GM21526 (cell line): ENCODE measurements around the gene EML2.
"Not testable (repeated sequence)": the region's sequence is repeated elsewhere in the genome, so short reads cannot be mapped to it uniquely, and the experiment has no call there.

ENCODE experiments used
- ATAC-seq: cut with Tn5 transposase; IDR thresholded peaks from one replicate; pipeline ENCODE4 v1.9.1; 2021; ENCODE audit warnings: moderate library complexity; ENCODE audit not compliant: unreplicated experiment, low FRiP score

Gene EML2, protein sequence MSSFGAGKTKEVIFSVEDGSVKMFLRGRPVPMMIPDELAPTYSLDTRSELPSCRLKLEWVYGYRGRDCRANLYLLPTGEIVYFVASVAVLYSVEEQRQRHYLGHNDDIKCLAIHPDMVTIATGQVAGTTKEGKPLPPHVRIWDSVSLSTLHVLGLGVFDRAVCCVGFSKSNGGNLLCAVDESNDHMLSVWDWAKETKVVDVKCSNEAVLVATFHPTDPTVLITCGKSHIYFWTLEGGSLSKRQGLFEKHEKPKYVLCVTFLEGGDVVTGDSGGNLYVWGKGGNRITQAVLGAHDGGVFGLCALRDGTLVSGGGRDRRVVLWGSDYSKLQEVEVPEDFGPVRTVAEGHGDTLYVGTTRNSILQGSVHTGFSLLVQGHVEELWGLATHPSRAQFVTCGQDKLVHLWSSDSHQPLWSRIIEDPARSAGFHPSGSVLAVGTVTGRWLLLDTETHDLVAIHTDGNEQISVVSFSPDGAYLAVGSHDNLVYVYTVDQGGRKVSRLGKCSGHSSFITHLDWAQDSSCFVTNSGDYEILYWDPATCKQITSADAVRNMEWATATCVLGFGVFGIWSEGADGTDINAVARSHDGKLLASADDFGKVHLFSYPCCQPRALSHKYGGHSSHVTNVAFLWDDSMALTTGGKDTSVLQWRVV

DNA sequence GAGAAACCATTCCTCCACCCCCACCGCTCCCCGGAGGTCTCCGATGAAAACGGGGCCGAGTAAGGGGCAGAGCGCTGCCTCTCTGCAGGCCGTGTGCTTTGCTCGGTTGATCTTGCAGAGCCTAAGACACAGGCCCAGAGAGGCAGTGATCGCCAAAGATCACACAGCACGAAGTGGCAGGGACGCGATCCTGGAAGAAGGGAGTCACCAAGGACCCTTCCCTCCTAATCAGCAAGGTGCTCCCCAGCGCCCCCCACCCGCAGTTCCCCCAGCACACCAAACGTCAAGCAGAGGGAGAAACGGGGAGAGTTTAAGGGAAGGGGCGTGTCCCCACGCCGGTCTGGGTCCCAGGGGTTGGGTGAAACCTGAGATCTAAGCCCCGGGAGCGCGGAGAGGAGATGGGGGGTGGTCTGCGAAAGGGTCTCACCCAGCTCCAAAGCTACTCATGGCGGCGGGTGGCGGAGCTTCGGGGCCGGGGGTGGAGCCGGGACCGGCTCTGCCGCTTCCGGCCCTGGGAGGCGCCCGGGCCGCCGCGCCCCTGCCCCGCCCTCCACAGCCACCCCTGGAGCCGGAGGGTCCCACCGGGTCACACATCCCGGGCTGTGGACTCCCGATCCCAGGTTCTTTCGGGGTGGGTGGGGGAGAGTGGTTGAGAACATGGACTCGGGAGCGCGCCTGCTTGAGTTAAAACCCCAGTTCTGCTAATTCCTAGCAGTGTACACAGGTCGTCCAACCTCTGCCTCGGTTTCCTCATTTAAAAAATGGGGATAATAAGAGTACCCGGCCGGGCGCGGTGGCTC lies at the start of gene EML2:
EML2 (minus strand) TSS at position 468 of the 800 bp plus-strand sequence; CDS start at position 447, 21 bp downstream.
- ATAC-seq = no peak

DNA sequence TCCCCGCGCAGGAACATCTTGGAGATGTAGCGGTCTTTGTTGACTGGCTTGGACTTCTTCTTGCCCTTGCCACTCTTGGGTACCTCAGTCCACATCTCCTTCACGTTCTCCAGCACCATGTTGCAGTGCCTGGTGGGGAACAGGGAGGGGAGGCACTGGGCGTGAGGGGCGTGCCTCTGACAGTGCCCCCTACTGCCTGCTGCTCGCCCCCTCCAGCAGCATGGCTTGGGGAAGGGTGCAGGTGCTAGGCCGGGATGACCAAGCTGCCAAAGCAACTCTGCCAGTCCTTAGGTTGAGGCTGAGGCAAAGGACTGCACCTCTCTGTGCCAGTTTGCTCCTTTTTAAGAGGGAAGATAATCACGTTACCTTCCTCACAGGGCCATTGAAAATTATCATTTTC lies 48.4 kb upstream of the EML2 start:
- no peak for ATAC-seq

- ATAC-seq = not testable (repeated sequence)
Measured at GRCh38 chr19:45685045-45685444, 45.8 kb upstream of the EML2 start.

- no peak for ATAC-seq
Measured at GRCh38 chr19:45682908-45683307, 43.7 kb upstream of the EML2 start.

GRCh38 chr19:45682117-45682516 lies 42.9 kb upstream of the EML2 start:
- ATAC-seq = no peak

GRCh38 chr19:45681391-45682015 lies 42.3 kb upstream of the EML2 start:
- ATAC-seq = peak; percentile 61

DNA sequence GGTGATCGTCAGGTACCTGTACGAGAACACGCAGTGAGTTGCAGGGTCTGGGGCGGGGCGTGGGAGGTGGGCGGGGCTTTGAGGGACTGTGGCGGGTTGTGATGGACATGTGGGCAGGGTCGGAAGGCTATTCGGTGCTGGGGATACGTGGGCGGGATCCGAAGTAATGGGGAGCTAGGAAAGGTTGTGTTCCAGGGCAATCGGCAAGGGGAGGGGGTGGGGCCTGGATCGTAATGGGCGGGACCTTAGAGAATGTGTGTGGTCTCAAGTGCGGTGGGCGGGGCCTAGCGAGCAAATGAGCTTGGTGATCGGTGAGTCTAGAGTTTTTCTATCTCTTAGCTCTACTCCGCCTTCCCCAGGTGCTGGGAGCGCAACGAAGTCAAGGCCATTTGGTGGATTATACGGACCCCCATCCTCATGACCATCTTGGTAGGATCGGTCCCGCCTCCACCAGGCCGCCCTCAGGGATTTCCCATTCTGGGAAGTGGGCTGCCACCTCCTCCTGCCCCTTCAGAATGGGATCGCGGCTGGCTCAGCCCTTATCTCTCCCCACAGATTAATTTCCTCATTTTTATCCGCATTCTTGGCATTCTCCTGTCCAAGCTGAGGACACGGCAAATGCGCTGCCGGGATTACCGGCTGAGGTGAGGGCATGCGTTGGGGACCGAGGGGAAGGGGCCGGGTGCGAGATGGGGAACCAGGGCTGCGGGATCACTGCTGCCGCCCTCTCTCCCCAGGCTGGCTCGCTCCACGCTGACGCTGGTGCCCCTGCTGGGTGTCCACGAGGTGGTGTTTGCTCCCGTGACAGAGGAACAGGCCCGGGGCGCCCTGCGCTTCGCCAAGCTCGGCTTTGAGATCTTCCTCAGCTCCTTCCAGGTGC lies 38.4 kb upstream of the EML2 start:
- no peak for ATAC-seq

- no peak for ATAC-seq
Measured at GRCh38 chr19:45676851-45677263, 37.7 kb upstream of the EML2 start.

DNA sequence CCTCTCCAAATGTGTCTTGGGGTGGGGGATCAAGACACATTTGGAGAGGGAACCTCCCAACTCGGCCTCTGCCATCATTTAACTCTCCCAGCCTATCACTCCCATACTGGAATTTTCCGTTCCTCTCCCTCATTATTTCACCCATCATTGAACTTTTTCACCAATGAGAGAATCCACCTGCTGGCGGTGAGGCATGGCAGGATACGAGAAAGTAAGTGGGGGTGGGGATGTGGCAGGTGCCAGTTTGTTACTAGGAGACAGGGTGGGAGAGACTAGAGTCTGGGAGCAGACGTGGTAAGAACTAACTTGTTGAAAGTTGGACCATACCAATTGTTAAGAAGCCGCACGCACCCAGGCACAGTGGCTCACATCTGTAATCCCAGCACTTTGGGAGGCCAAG lies 35.7 kb upstream of the EML2 start:
- no peak for ATAC-seq

- no peak for ATAC-seq
Measured at GRCh38 chr19:45670670-45671453, 31.7 kb upstream of the EML2 start.

DNA sequence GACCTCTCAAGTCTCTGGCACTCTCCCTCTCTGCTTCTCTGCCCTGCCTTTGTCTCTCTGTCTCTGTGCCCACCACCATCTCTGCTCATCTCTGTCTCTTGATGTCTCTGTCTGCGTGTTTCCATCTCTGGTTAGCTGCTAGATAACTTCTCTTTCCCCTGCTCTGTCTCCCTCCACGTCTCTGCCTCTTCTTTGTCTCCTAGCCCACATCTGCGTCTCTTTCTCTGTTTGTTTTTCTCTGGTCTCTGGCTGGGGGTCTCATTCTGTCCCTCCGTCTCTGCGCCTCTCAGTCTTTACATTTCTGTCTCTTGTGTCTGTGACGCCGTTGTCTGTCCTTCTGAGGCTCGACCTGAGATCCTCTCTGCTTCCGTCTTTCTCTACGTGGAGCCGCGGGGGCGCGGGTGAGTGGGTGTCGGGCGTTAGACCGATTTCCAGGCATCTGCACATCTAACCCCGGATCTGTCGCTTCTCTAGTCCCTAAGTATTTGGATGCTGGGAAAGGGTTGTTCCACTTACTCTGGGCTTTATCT lies 29.2 kb upstream of the EML2 start:
- ATAC-seq = peak; percentile 12

- no peak for ATAC-seq
Measured at GRCh38 chr19:45667620-45668341, 28.6 kb upstream of the EML2 start, which contains the start of gene GIPR. Gene GIPR (plus strand): TSS chr19:45668221. CDS start chr19:45669521, 1,300 bp downstream.

DNA sequence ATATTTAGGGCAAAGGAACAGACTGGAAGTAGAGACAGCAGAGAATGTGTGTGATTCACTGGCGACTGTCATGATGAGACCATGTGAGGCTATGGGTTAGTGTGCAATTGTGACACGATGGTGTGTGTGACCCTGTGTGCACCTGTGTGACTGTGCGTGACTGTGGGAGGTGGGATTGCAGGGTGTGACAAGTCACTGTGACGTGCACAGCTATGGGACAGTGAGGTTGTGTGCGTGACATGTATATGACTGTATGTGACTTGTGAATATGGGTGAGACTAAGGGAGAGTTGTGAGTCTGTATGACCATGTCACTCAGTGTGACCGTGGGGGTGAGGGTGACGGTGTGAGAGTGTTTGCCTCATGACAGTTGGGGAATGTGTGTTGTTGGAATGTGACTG lies 25.4 kb upstream of the EML2 start:
- no peak for ATAC-seq

DNA sequence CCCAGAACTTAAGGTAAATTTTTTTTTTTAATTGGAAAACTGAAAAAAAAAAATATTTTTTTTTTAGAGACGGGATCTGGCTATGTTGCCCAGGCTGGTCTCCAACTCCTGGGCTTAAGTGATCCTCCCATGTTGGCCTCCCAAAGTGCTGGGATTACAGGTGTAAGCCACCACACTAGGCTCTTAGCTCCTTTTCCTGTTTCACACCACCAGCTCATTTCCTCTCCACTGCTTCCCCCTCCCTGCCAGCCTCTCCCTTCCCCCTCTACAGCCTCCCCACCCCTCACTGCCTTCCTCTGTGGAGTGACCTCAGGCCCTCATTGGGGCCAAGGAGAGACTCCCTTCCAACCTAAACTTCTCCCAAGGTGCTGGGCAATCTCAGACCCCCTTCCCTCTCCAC lies 24.6 kb upstream of the EML2 start:
- ATAC-seq = no peak

GRCh38 chr19:45660636-45661035 lies 21.4 kb upstream of the EML2 start:
- ATAC-seq = no peak

- ATAC-seq = no peak
Measured at GRCh38 chr19:45659096-45659729, 20.0 kb upstream of the EML2 start.

DNA sequence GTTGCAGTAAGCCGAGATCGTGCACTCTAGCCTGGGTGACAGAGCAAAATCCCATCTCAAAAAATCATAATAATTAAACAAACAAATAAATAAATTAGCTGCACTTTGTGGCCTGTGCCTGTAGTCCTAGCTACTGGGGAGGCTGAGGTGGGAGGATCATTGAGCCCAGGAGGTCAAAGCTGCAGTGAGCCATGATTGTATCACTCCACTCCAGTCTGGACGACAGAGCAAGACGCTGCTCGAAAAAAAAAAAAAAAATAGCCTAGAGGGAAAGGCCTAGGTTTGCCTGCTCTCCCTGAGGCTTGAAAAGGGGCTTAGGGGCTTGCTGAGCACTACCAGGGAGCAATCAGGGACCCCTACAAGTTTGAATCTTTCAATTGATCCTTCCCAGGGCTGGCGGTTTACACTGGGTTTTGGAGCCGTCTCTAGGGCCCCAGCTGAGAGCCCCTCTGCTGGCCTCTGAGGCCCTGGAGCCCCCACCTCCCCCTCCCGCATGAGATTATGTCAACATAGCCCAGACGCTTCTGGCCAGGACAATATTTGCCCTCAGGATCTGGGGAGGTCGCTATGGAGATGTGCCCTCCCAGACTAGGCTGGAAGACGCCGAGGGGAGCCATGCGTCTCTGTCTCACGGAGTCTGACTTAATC lies 18.4 kb upstream of the EML2 start:
- no peak for ATAC-seq
